Suppressor macrophage (primary cell): ENCODE data around the gene RUVBL2.
"Not testable (repeated sequence)": the region's sequence is repeated elsewhere in the genome, so short reads cannot be mapped to it uniquely, and the experiment has no call there.

ENCODE experiments used
- DNase-seq, 4 experiments: peaks; one replicate each; pipeline ENCODE4 v3.0.0-alpha.2; 2020 to 2022

Gene RUVBL2

GRCh38 chr19:49018388-49019241 is 24.9 kb downstream of the RUVBL2 start:
- DNase-seq, result peak in 2 of 4 experiments; percentile 10 to 18

GRCh38 chr19:49019242-49019932 is 25.7 kb downstream of the RUVBL2 start:
- peak; percentile 29 to 58 (median 45) for DNase-seq

- DNase-seq, result no peak
These were observed 26.7 kb downstream of the RUVBL2 start for GRCh38 chr19:49020342-49020741.

GRCh38 chr19:49020931-49021895 is 27.5 kb downstream of the RUVBL2 start:
- peak; percentile 12 to 55 (median 38) for DNase-seq

- no peak for DNase-seq
These were observed 28.4 kb downstream of the RUVBL2 start for GRCh38 chr19:49022116-49022515.

- DNase-seq, result not testable (repeated sequence)
These were observed 30.5 kb downstream of the RUVBL2 start, which contains the start of gene CGB3 for GRCh38 chr19:49024233-49024632. TSS of gene CGB3 (minus strand) at chr19:49024333. CDS start at chr19:49023971, 362 bp downstream.

GRCh38 chr19:49025088-49025487 is 31.4 kb downstream of the RUVBL2 start:
- DNase-seq, result not testable (repeated sequence)

GRCh38 chr19:49025599-49025998 is 31.9 kb downstream of the RUVBL2 start:
- DNase-seq, result not testable (repeated sequence)

- DNase-seq, result not testable (repeated sequence)
These were observed 35.0 kb downstream of the RUVBL2 start for GRCh38 chr19:49028686-49029085.

- not testable (repeated sequence) for DNase-seq
These were observed 36.1 kb downstream of the RUVBL2 start for GRCh38 chr19:49029749-49030148.

- not testable (repeated sequence) for DNase-seq
These were observed 36.6 kb downstream of the RUVBL2 start for GRCh38 chr19:49030323-49030722.

- DNase-seq, result peak; percentile 20 to 38 (median 30)
These were observed 38.1 kb downstream of the RUVBL2 start, which contains the start of gene CGB2 for GRCh38 chr19:49031642-49032301. TSS of gene CGB2 (plus strand) at chr19:49031890. CDS start at chr19:49032096, 206 bp downstream.

GRCh38 chr19:49036815-49037214 is 43.1 kb downstream of the RUVBL2 start, which contains the start of gene CGB1:
TSS of gene CGB1 (minus strand) at chr19:49036895. CDS start at chr19:49036711, 184 bp downstream.
- DNase-seq, result peak in 2 of 4 experiments; percentile 45 to 48

- not testable (repeated sequence) for DNase-seq
These were observed 44.4 kb downstream of the RUVBL2 start for GRCh38 chr19:49038111-49038510.

- not testable (repeated sequence) for DNase-seq
These were observed 45.0 kb downstream of the RUVBL2 start for GRCh38 chr19:49038557-49039276.

GRCh38 chr19:49039736-49040135 is 46.0 kb downstream of the RUVBL2 start:
- not testable (repeated sequence) for DNase-seq

- DNase-seq, result no peak
These were observed 48.5 kb downstream of the RUVBL2 start for GRCh38 chr19:49042177-49042576.

- not testable (repeated sequence) for DNase-seq
These were observed 49.0 kb downstream of the RUVBL2 start for GRCh38 chr19:49042666-49043065.

- not testable (repeated sequence) for DNase-seq
These were observed 49.9 kb downstream of the RUVBL2 start, which contains the start of gene CGB5 for GRCh38 chr19:49043548-49043947. TSS of gene CGB5 (plus strand) at chr19:49043848. CDS start at chr19:49044210, 362 bp downstream.

GRCh38 chr19:49049011-49049410 is 55.3 kb downstream of the RUVBL2 start, which contains the start of gene CGB8:
TSS of gene CGB8 (minus strand) at chr19:49049111. CDS start at chr19:49048739, 372 bp downstream.
- not testable (repeated sequence) for DNase-seq
